ENCODE measurements around the gene PLP2. TPM values are rescaled to one million over a fixed set of nuclear protein-coding genes. Genes with fewer than 3 reads are reported as not detected.

The PLP2 gene
- total and polyA plus RNA-seq, 2 of the 4 experiments (the other 2 are of a cell fraction), result 22.6 to 156 TPM

DNA sequence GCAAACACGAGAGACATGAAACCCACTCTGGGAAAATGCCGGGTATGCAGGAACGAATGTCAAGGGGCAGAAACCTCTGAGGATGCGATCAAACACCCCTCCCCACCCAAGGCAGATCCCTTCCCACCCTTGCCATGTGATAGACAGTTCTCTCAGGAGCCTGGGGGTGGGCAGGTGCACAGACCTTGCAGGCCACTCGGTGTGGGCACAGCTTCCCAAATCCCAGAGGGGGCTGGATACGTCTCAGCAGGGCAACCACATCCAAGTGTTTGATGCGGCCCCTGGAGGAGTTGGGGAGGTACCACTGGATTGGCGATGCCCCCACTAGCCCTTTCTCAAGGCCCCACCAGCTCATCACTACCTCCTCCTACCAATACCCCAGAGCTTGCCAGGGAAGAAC is 38.7 kb downstream of the PLP2 start:
- H3K4me2 ChIP-seq (ENCODE audit: low read depth, low read length), result no peak overlapping the region
- intact Hi-C loops (cut with micrococcal nuclease), result no loop called here
- no peaks in the 10 kb centered on the region for H4K20me1 ChIP-seq (ENCODE audit: insufficient read depth, low read length)
- no CpG with 5 or more reads among the region's 8 CpGs for WGBS, 2 experiments (ENCODE audit: extremely low coverage in 2 of 2, insufficient read length in 1 of 2)
- H3K9ac ChIP-seq (ENCODE audit: low read depth, low read length), result no peak overlapping the region
- dilution Hi-C loops (cut with HindIII; ENCODE audit: low sequenced_read_pairs, unreplicated experiment), result no loop called here
- H3K4ac ChIP-seq (ENCODE audit: low read depth, low read length), result no peak overlapping the region
- DNase-seq, result no peak
- no peak overlapping the region for H2AK9ac ChIP-seq (replicated peaks; ENCODE audit: low read depth, low read length, poor library complexity)
- no peaks in the 10 kb centered on the region for H3K79me1 ChIP-seq (ENCODE audit: low read depth in 1 of 2, low read length in 2 of 2)
- no TSS peak for BruUV-seq (replicated peaks)
- H3K27me3 ChIP-seq (ENCODE audit: control insufficient read depth, insufficient read depth, low read length), result peaks cover 4% of the 10 kb centered on the region
- H3K18ac ChIP-seq (ENCODE audit: low read depth, low read length), result no peak overlapping the region
- H2BK5ac ChIP-seq (ENCODE audit: low read depth, low read length, poor library complexity, severe bottlenecking), result no peak overlapping the region
- H3K14ac ChIP-seq (replicated peaks; ENCODE audit: low read depth, low read length), result no peak overlapping the region
- ATAC-seq (ENCODE audit: low read depth), result no peak
- ChIA-PET POLR2A (ENCODE audit: unreplicated experiment) (no interaction called here), CTCF (no interaction called here)
- H2BK20ac ChIP-seq (ENCODE audit: low read depth, low read length), result no peak overlapping the region
- peaks cover 4% of the 10 kb centered on the region for H3K9me3 ChIP-seq (ENCODE audit: control insufficient read depth, insufficient read depth, low read length)
- no peak overlapping the region for H4K5ac ChIP-seq (ENCODE audit: low read depth, low read length)
- H2AFZ ChIP-seq (replicated peaks; ENCODE audit: low read length, poor library complexity), result no peak overlapping the region
- H2AK5ac ChIP-seq (ENCODE audit: low read depth, low read length), result no peak overlapping the region
- H3K4me1 ChIP-seq (ENCODE audit: control insufficient read depth, insufficient read depth, low read length), result no peaks in the 10 kb centered on the region
- no peak overlapping the region for H2BK120ac ChIP-seq (ENCODE audit: low read depth, low read length)
- H4K8ac ChIP-seq (ENCODE audit: low read depth in 2 of 2, low read length in 2 of 2), result no peak overlapping the region
- no peak overlapping the region for H2BK15ac ChIP-seq (ENCODE audit: low read depth, low read length)
- H3K9me1 ChIP-seq (ENCODE audit: insufficient read depth, low read length), result no peaks in the 10 kb centered on the region
- H3K56ac ChIP-seq (ENCODE audit: extremely low read depth, insufficient read depth, low read length), result no peak overlapping the region
- no peak overlapping the region for H3K23ac ChIP-seq (ENCODE audit: low read depth, low read length)
- TF ChIP-seq MAFK (IDR thresholded peaks at IDR 0.05; ENCODE audit: low read depth, low read length), result no peak
- TF ChIP-seq ELK1 (IDR thresholded peaks at IDR 0.05; ENCODE audit: borderline replicate concordance, low read depth, low read length), result no peak
- H3K27ac ChIP-seq (ENCODE audit: insufficient read depth, low read length), result no peak overlapping the region
- in situ Hi-C loops (cut with MboI; ENCODE audit: low sequenced_read_pairs), result no loop called here
- no peak overlapping the region for H3K4me3 ChIP-seq (ENCODE audit: insufficient read depth, low read depth, low read length)
- no peaks in the 10 kb centered on the region for H3K36me3 ChIP-seq (ENCODE audit: control insufficient read depth, insufficient read depth, low read length)
- H4K91ac ChIP-seq (ENCODE audit: insufficient read depth, low read depth, low read length), result no peak overlapping the region

All from IMR-90 (cell line).